HG02973 (cell line): ENCODE measurements around the gene CBFA2T3.
"Not testable (repeated sequence)": the region's sequence is repeated elsewhere in the genome, so short reads cannot be mapped to it uniquely, and the experiment has no call there.

Source experiments
- ATAC-seq: cut with Tn5 transposase; IDR thresholded peaks from one replicate; pipeline ENCODE4 v1.9.1; 2021; ENCODE audit warnings: moderate library complexity; ENCODE audit not compliant: unreplicated experiment

The CBFA2T3 gene

GRCh38 chr16:88925540-88925887 is 51.5 kb downstream of the CBFA2T3 start:
- ATAC-seq, result no peak

GRCh38 chr16:88924834-88925539 is 52.0 kb downstream of the CBFA2T3 start:
- ATAC-seq, result no peak

GRCh38 chr16:88923926-88924833 is 52.8 kb downstream of the CBFA2T3 start:
- ATAC-seq, result no peak

GRCh38 chr16:88923450-88923849 is 53.6 kb downstream of the CBFA2T3 start:
- ATAC-seq, result no peak

- ATAC-seq, result no peak
These were observed 54.1 kb downstream of the CBFA2T3 start for GRCh38 chr16:88922826-88923410.

GRCh38 chr16:88922114-88922825 is 54.7 kb downstream of the CBFA2T3 start:
- ATAC-seq, result no peak

- no peak for ATAC-seq
These were observed 55.4 kb downstream of the CBFA2T3 start for GRCh38 chr16:88921591-88921990.

- peak; percentile 47 for ATAC-seq
These were observed 56.1 kb downstream of the CBFA2T3 start for GRCh38 chr16:88920618-88921590.

GRCh38 chr16:88919936-88920335 is 57.1 kb downstream of the CBFA2T3 start:
- ATAC-seq, result no peak

- not testable (repeated sequence) for ATAC-seq
These were observed 58.1 kb downstream of the CBFA2T3 start for GRCh38 chr16:88918896-88919295.

GRCh38 chr16:88917915-88918627 is 58.9 kb downstream of the CBFA2T3 start:
- no peak for ATAC-seq

GRCh38 chr16:88917146-88917914 is 59.7 kb downstream of the CBFA2T3 start:
- ATAC-seq, result no peak

GRCh38 chr16:88915639-88916327 is 61.2 kb downstream of the CBFA2T3 start:
- no peak for ATAC-seq

- ATAC-seq, result no peak
These were observed 62.1 kb downstream of the CBFA2T3 start for GRCh38 chr16:88914750-88915368.

GRCh38 chr16:88913870-88914269 is 63.1 kb downstream of the CBFA2T3 start:
- ATAC-seq, result no peak

- ATAC-seq, result no peak
These were observed 63.9 kb downstream of the CBFA2T3 start for GRCh38 chr16:88913001-88913612.

- ATAC-seq, result no peak
These were observed 64.5 kb downstream of the CBFA2T3 start for GRCh38 chr16:88912556-88912955.
